Smooth muscle cell of the brain vasculature (primary cell): ENCODE measurements around the gene ZDHHC16.
A peak's percentile ranks its signal among the peaks of the same experiment; 100 is the strongest.
"Not testable (repeated sequence)": the region's sequence is repeated elsewhere in the genome, so short reads cannot be mapped to it uniquely, and the experiment has no call there.

ENCODE experiments used
- DNase-seq: peaks from one replicate; pipeline ENCODE4 v3.0.0-alpha.2; 2012; ENCODE audit warnings: low read depth, low spot score

ZDHHC16 gene

GRCh38 chr10:97445722-97446639 is at the start of gene ZDHHC16, which contains the start of gene EXOSC1:
TSS of gene ZDHHC16 (plus strand) at chr10:97446175. CDS start at chr10:97451676, 5,501 bp downstream.
TSS of gene EXOSC1 (minus strand) at chr10:97446006. CDS start at chr10:97445985, 21 bp downstream.
- DNase-seq: peak; percentile 85

GRCh38 chr10:97399843-97400545 is 46.0 kb upstream of the ZDHHC16 start:
- DNase-seq: no peak

GRCh38 chr10:97400665-97401454 is 45.1 kb upstream of the ZDHHC16 start, which contains the start of gene RRP12:
TSS of gene RRP12 (minus strand) at chr10:97401340. CDS start at chr10:97401231, 109 bp downstream.
- DNase-seq: peak; percentile 88

GRCh38 chr10:97401455-97401919 is 44.5 kb upstream of the ZDHHC16 start:
- no peak for DNase-seq

- no peak for DNase-seq
Observed at GRCh38 chr10:97404044-97404443, 41.9 kb upstream of the ZDHHC16 start.

- no peak for DNase-seq
Observed at GRCh38 chr10:97406064-97406463, 39.9 kb upstream of the ZDHHC16 start.

GRCh38 chr10:97406483-97406882 is 39.5 kb upstream of the ZDHHC16 start:
- not testable (repeated sequence) for DNase-seq

- no peak for DNase-seq
Observed at GRCh38 chr10:97407211-97407951, 38.6 kb upstream of the ZDHHC16 start.

GRCh38 chr10:97407952-97408248 is 38.1 kb upstream of the ZDHHC16 start:
- DNase-seq: no peak

GRCh38 chr10:97408496-97408992 is 37.4 kb upstream of the ZDHHC16 start:
- no peak for DNase-seq

- no peak for DNase-seq
Observed at GRCh38 chr10:97411406-97411805, 34.6 kb upstream of the ZDHHC16 start.

GRCh38 chr10:97412891-97413304 is 33.1 kb upstream of the ZDHHC16 start:
- DNase-seq: no peak

- DNase-seq: no peak
Observed at GRCh38 chr10:97416565-97416964, 29.4 kb upstream of the ZDHHC16 start.

- DNase-seq: not testable (repeated sequence)
Observed at GRCh38 chr10:97423757-97424098, 22.2 kb upstream of the ZDHHC16 start.

GRCh38 chr10:97425964-97426775 is 19.8 kb upstream of the ZDHHC16 start, which contains the start of gene PGAM1:
TSS of gene PGAM1 (plus strand) at chr10:97426191. CDS start at chr10:97426308, 117 bp downstream.
- DNase-seq: peak; percentile 89

GRCh38 chr10:97426776-97427570 is 19.0 kb upstream of the ZDHHC16 start:
- no peak for DNase-seq

- no peak for DNase-seq
Observed at GRCh38 chr10:97427571-97428179, 18.3 kb upstream of the ZDHHC16 start.

- no peak for DNase-seq
Observed at GRCh38 chr10:97428572-97428981, 17.4 kb upstream of the ZDHHC16 start.

GRCh38 chr10:97434055-97434454 is 11.9 kb upstream of the ZDHHC16 start:
- no peak for DNase-seq
